CD4-positive, alpha-beta T cell treated with Interleukin-15 for 4 hours (primary cell): Measurements from ENCODE around the gene ZNF202.
A peak's percentile ranks its signal among the peaks of the same experiment; 100 is the strongest.
"Not testable (repeated sequence)": the region's sequence is repeated elsewhere in the genome, so short reads cannot be mapped to it uniquely, and the experiment has no call there.

ENCODE experiments used
- DNase-seq: peaks from one replicate; pipeline ENCODE4 v3.0.0-alpha.2; 2020; ENCODE audit warnings: low spot score

ZNF202 gene

GRCh38 chr11:123741159-123742030 is at the start of gene ZNF202:
Gene ZNF202 (minus strand): TSS chr11:123741660. CDS start chr11:123730888, 10,772 bp downstream.
- peak; percentile 90 for DNase-seq

- DNase-seq: no peak
Observed at GRCh38 chr11:123783536-123783935, 42.1 kb upstream of the ZNF202 start.

- no peak for DNase-seq
Observed at GRCh38 chr11:123778511-123778910, 37.1 kb upstream of the ZNF202 start.

GRCh38 chr11:123775715-123776549 is 34.5 kb upstream of the ZNF202 start:
- no peak for DNase-seq

GRCh38 chr11:123775289-123775688 is 33.8 kb upstream of the ZNF202 start:
- no peak for DNase-seq

- DNase-seq: no peak
Observed at GRCh38 chr11:123773959-123774358, 32.5 kb upstream of the ZNF202 start.

GRCh38 chr11:123773026-123773425 is 31.6 kb upstream of the ZNF202 start:
- DNase-seq: no peak

- DNase-seq: no peak
Observed at GRCh38 chr11:123771664-123772063, 30.2 kb upstream of the ZNF202 start.

- no peak for DNase-seq
Observed at GRCh38 chr11:123770712-123771111, 29.3 kb upstream of the ZNF202 start.

GRCh38 chr11:123765601-123766000 is 24.1 kb upstream of the ZNF202 start:
- DNase-seq: no peak

- DNase-seq: no peak
Observed at GRCh38 chr11:123762422-123762821, 21.0 kb upstream of the ZNF202 start.

GRCh38 chr11:123760894-123761293 is 19.4 kb upstream of the ZNF202 start:
- no peak for DNase-seq

GRCh38 chr11:123757976-123758375 is 16.5 kb upstream of the ZNF202 start:
- no peak for DNase-seq

GRCh38 chr11:123755813-123756212 is 14.4 kb upstream of the ZNF202 start:
- no peak for DNase-seq

GRCh38 chr11:123755344-123755743 is 13.9 kb upstream of the ZNF202 start:
- no peak for DNase-seq

GRCh38 chr11:123754101-123754568 is 12.7 kb upstream of the ZNF202 start, which contains the start of gene OR6X1:
Gene OR6X1 (minus strand): TSS chr11:123754518. CDS start chr11:123754518, 0 bp downstream.
- no peak for DNase-seq

GRCh38 chr11:123753110-123753509 is 11.7 kb upstream of the ZNF202 start:
- DNase-seq: no peak

GRCh38 chr11:123751781-123752180 is 10.3 kb upstream of the ZNF202 start:
- no peak for DNase-seq

- DNase-seq: not testable (repeated sequence)
Observed at GRCh38 chr11:123748349-123748748, 6.9 kb upstream of the ZNF202 start.

- DNase-seq: no peak
Observed at GRCh38 chr11:123745764-123746451, 4.4 kb upstream of the ZNF202 start.

GRCh38 chr11:123742724-123743120 is 1.3 kb upstream of the ZNF202 start:
- DNase-seq: no peak
